HG03460 (cell line): Measurements from ENCODE around the gene BRD9.
"Not testable (repeated sequence)": the region's sequence is repeated elsewhere in the genome, so short reads cannot be mapped to it uniquely, and the experiment has no call there.

Experiments
- ATAC-seq: cut with Tn5 transposase; IDR thresholded peaks from one replicate; pipeline ENCODE4 v1.9.1; 2021; ENCODE audit not compliant: unreplicated experiment

BRD9 gene

DNA sequence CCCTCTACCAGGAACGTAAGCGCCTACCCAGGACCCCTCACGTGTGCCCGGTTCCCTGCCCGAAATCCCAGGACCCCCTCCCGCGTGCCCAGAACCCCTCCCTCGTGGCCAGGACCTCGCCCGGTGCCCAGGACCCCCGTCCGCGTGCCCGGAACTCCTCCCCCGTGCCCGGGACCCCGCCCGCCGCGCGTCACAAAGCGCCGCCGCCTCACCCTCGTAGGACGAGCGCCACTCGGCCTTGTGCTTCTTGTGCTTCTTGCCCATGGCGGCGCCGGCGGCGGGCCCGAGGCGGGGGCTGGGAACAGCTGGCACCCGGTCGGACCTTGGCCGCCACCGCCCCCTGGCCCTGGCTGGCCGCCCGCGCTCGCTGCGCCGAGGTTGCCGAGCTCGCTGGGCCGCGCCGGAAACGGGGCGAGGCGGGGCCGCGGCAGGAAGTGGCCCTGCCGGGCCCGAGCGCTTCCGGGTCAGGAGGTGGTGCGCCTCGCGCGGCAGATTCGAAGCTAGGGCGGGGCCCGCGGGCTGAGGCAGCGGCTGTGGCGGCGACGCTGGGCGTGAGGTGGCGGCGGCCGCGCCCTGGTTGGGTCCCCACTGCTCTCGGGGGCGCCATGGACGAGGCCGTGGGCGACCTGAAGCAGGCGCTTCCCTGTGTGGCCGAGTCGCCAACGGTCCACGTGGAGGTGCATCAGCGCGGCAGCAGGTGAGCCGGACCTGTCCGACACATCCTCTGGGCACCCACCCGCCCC lies at the start of gene BRD9, which contains the start of gene TRIP13:
TSS of gene BRD9 (minus strand) at position 408 of the 743 bp plus-strand sequence. CDS start at position 264, 144 bp downstream.
TSS of gene TRIP13 (plus strand) at position 491 of the 743 bp plus-strand sequence. CDS start at position 606, 115 bp downstream.
- peak; percentile 97 for ATAC-seq

GRCh38 chr5:940741-941140 lies 48.1 kb upstream of the BRD9 start:
- ATAC-seq: not testable (repeated sequence)

DNA sequence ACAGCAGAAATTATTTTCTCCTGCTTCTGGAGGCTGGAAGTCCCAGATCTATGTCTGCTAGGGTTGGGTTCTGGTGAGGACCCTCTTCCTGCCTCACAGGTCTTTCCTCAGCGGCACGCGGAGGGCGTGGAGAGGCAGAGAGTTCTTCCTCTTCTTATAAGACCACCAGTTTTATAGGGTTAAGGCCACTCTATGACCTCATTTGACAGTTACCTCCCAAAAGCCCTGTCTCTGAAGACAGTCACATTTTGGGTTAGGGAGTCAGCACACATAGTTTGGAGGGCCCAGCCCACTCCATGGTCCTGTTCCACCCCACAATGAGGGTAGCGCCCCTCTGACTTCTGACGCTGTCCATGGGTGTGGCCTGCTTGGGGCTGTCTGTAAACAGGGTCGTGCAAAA lies 46.8 kb upstream of the BRD9 start:
- no peak for ATAC-seq

- ATAC-seq: no peak
Observed at GRCh38 chr5:937151-937924, 44.7 kb upstream of the BRD9 start.

DNA sequence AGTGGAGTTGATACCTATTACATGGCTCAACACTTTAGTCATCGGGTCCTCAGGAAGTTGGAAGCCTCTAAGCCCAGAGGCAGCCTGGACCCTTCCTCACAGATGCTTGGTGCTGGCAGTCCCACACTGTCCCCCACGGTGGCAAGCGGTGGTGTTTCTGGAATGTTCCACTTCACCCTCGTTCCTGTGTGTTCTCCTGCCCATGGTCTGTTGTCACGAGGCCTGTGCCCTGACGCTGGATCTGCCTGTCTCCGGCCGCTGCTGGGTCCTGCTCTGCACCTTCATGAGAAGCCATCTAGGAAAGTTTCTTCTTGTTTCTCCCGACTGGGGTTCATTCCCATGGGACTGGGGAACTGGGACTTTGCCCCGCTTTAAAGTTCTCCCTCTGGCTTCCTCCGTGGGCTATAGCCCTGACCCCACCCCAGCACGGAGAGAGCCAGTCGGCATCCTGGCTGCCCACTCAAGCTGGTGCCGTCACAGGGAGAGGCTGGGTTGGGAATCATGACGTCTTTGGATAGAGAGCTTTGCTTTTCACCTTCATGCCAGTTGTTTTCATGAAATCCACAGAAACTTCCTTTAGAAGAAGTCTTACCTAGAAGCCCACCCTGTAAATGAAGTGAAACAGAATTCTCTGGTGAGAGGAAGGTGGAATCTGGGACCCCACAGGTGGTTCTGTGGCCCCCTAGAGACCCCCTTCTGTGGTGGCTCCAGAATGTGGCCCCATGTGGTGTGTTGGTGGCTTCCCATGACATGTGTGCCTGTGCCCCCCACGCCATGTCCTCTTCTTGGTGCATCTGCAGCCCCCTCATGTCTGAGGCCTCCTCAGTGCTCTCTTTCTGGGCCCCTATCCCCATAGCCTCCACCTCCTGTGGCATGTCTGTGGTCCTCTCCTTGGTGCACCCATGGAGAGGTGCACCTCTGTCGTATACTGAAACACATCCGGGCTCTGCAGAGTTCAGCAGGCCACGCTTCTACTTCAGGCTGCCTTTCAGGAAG lies 43.8 kb upstream of the BRD9 start:
- no peak for ATAC-seq

GRCh38 chr5:935510-936084 lies 43.0 kb upstream of the BRD9 start:
- ATAC-seq: no peak

GRCh38 chr5:934381-934967 lies 41.9 kb upstream of the BRD9 start:
- ATAC-seq: not testable (repeated sequence)

GRCh38 chr5:933951-934350 lies 41.4 kb upstream of the BRD9 start:
- not testable (repeated sequence) for ATAC-seq

DNA sequence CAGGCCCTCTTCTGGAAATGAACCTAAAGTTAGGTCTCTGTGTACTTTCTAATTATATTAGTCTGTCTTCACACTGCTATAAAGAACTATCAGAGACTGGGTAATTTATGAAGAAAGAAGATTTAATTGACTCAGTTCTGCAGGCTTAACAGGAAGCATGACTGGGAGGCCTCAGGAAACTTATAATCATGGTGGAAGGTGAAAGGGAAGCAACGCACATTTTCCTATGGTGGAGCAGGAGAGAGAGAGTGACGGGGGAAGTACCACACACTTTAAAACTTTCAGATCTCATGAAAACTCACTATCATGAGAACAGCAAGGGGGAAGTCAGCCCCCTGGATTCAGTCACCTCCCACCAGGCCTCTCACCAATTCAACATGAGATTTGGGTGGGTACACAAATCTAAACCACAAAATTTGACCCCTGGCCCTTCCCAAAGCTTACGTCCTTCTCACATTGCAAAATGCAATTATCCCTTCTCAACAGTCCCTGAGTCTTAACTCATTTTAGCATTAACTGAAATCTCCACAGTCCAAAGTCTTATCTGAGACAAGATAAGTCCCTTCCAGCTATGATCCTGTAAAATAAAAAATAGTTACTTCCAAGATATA lies 40.8 kb upstream of the BRD9 start:
- ATAC-seq: no peak

- no peak for ATAC-seq
Observed at GRCh38 chr5:932628-933250, 40.1 kb upstream of the BRD9 start.

DNA sequence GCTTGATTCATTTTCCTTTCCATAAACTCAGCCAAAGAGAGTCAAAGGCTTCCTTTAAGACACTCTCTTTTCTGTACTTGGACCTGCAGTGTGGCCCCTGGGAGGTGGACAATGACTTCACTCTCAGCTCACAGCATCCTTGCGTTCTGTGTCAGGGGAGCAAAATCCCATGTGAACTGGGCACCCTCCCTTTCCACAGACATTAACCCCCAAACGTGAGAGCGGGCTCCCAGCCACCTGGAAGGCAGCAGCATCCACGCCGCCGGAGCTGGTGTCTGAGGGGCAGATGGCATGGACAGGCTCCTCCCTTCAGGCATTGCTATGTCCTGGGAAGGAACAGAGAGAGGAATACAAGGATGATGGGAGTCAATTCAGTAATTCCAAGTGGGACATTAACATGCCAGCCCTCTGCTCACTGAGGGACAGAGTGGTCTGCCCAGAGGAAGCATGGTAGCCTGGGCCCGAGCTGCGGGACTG lies 39.6 kb upstream of the BRD9 start:
- no peak for ATAC-seq

- no peak for ATAC-seq
Observed at GRCh38 chr5:931570-932145, 39.1 kb upstream of the BRD9 start.

GRCh38 chr5:930866-931265 lies 38.3 kb upstream of the BRD9 start:
- ATAC-seq: no peak

GRCh38 chr5:929596-929995 lies 37.0 kb upstream of the BRD9 start:
- no peak for ATAC-seq

DNA sequence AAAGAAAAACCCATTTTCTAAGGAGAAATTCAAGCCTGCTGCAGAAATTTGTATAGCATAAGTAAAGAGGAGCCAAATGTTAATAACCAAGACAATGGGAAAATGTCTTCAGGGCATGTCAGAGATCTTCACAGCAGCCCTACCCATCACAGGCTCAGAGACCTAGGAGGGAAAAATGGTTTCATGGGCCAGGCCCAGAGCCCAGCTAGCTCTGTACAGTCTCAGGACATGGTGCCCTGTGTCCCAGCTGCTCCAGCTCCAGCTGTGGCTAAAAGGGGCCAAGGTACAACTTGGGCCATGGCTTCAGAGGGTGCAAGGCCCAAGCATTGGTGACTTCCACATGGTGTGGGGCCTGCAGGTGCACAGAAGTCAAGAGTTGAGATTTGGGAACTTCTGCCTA lies 36.6 kb upstream of the BRD9 start:
- ATAC-seq: not testable (repeated sequence)

- ATAC-seq: no peak
Observed at GRCh38 chr5:927172-928015, 34.8 kb upstream of the BRD9 start.

- no peak for ATAC-seq
Observed at GRCh38 chr5:926417-927171, 34.0 kb upstream of the BRD9 start.
